Activated T-cell treated with anti-CD3 and anti-CD28 coated beads for 4 hours (primary cell): ENCODE data around the gene PVALEF.

Source experiments
- DNase-seq: peaks from one replicate; pipeline ENCODE4 v3.0.0-alpha.2; 2020

The PVALEF gene

DNA sequence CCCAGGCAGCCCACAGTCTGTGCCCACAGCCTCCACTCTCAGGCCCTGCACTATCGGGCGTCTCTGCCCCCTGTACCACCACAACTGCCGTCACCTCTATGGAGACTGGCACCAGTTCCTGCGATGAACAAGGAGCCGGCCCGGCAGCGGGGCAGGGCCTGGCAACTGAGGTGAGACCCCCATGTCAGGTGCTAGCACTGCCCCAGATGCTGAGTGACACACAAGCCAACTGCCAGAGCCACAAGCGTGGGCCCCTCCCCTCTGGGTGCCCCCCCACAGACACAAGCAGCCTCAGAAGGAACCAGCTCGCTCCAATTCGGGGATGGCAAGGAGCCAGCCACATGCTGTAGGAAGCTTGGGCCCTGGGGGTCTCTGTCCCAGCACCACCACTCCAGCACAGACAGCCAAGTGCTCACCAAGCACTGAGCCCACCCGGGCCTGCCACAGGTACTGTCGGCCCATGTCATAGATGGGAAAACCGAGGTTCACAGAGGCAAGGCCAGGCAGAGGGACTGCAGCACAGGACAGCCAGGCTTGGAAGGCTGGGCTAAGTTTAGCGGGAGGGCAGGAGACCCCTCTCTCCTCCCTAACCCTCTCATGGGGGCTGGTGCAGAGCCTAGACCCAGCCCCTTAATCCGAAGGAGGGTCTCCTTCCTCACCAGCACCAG, 1.5 kb upstream of the PVALEF start:
- no peak for DNase-seq

DNA sequence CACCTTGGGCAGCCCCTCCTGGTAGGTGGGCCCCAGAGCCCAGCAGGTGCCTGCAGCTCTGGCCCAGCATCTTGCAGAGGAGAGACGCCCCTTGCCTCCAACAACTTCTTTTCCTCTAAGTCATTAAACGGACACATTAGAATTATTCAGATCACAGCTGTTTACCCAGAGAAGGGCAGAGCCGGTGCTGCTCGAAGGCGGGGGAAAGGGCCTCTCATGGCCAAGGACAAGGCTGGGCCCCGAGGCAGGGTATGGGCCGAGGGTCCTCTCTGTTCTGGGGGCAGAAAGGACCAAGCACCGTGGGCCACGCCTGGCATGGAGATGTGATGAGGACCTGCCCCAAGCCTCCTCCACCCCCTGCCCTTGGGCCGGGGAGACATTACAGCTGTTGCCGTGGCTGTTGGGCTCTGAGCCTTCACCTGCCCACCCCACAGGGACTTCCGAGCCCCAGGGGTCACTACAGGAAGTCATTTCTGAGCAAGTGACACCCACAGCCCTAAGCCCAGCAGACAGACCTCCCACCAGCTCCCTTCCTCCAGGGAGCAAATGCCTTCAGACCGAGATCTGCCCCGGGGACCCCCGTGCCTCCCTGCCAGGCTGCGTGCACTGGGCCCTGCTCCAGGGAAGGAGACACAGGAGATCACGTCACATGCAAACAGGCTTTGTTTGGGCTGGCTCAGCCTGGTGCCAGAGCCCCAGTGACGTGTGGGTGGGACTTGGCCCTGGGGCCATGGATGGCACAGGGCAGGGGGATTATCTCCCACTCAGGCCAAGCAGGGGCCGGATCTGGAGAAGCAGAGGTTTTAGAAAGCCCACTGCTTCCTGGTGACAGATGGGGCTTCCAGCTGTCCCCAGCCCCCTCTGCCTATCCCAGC, 699 bp upstream of the PVALEF start:
- no peak for DNase-seq

DNA sequence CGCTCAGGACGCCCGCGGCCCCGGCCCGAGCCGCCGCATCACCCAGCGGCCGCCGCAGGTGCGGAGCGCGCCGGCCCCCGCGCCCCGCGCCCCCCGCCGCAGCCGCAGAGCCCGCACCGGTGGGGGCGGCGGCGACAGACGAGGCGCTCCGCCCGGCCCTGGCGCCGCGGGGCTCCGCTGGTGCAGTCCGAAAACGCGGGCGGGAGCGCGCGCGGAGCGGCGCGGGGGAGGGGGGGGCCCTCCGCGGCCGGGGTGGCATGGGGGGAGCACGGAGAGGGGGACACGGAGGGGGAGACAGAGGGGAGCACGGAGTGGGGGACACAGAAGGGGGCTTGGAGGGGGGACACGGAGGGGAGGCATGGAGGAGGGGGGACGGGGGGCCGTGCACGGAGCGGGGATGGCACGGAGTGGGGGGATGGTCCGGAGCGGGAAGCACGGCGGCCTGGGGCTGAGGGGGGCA, 756 bp downstream of the PVALEF start, which contains the start of gene AATK:
TSS of gene AATK (minus strand) at position 189 of the 460 bp plus-strand sequence. CDS start 229 bp downstream, outside the sequence.
- DNase-seq: no peak

DNA sequence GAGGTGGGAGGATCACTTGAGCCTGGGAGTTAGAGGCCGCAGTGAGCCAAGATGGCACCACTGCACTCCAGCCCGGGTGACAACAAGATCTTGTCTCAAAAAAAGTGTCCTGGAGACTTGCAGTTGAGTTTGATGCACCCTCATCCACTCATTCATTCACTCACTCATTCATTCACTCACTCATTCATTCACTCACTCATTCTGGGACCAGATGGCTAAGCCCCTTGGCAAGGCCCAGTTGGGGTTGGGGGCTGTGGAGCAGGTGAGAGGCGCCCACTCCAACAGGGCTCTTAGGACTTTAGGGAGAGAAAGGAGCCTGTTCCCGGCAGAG, 1.9 kb downstream of the PVALEF start:
- no peak for DNase-seq

DNA sequence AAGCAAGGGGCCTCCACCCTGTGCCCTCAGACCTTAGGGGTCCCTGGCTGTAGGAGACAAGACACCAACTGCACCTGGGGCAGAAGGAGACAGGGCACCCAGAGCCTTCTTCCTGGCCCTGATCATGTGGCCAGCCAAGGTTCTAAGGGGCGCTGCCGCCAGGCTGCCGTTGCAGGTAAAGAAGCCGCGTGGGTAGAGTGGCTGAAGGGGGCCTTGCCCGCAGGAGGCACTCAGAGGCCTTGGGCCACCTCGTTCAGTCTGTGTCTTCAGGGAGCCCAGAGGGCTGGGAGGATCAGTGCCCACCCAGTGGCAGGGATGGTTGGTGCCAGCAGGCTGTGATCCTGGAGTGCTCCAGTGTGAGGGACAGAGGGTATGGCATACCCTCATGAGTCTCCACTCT, 2.3 kb downstream of the PVALEF start:
- DNase-seq: no peak

DNA sequence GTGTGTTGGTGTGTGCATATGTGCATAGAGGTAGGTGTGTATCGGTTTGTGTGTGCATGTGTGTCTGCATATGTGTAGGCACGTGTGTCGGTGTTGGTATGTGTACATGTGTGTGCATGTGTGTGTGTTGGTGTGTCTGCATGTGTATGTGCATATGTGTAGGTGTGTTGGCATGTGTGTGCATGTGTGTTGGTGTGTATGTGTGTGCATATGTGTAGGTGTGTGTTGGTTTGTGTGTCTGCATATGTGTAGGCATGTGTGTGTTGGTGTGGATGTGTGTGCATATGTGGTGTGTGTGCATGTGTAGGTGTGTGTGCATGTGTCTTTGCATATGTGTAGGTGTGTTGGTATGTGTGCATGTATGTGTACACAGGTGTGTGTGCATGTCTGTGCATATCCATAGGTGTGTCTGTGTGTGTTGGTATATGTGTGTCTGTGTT, 4.6 kb downstream of the PVALEF start:
- DNase-seq: no peak

DNA sequence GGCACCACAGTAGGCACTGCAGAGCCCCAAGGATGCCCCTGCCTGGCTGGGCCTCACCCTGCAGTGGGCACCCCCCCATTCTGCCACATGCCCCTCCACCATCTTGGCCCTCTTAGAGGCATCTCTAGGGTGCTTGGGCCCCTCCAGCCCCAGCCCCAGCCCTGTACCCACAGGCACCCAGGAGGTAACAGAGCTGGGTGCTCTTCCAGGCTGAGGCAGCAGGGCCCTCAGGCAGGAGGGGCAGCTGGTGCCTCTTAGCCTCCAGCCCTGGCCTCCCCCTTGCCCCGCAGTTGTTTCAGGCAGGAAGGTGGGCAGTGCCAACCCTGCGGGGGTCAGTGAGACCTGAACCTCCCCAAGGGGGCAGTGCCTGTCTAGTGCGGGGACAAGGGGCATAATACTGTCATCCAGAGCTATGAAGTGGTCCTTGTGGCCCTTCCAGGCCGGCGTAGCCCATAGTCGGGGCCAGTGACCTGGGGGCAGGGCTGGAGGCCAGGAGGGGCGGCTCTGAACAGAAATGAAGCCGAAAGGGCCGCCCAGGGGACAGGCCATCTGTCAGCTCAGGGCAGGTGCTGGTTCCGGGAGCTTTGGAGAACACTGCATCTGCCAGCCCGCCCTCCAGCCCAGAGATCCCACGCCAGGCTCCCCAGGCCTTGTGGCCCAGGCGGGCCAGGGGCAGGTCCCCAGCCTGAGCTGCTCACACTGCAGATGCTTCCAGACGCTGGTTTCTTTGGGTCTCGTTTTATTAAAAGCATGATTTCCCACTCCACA, 5.6 kb downstream of the PVALEF start:
- DNase-seq: no peak

DNA sequence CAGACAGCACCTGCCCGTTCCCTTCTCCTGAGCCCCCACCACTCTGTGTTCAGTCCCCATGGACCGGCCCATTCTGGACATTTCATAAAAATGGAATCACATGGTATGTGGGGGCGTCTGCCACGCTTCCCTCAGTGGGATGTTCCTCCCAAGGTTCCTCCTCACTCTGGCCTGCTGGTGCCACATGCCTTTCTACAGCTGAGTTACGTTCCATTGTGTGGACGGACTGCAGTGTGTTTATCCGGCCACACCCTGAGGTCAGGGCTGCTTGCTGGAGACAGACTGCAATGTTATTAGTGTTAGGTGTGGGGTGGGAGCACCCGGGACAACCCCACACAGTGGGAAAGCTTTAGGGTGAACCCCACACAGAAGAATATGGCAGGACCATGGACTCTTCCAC, 6.6 kb downstream of the PVALEF start:
- DNase-seq: no peak

DNA sequence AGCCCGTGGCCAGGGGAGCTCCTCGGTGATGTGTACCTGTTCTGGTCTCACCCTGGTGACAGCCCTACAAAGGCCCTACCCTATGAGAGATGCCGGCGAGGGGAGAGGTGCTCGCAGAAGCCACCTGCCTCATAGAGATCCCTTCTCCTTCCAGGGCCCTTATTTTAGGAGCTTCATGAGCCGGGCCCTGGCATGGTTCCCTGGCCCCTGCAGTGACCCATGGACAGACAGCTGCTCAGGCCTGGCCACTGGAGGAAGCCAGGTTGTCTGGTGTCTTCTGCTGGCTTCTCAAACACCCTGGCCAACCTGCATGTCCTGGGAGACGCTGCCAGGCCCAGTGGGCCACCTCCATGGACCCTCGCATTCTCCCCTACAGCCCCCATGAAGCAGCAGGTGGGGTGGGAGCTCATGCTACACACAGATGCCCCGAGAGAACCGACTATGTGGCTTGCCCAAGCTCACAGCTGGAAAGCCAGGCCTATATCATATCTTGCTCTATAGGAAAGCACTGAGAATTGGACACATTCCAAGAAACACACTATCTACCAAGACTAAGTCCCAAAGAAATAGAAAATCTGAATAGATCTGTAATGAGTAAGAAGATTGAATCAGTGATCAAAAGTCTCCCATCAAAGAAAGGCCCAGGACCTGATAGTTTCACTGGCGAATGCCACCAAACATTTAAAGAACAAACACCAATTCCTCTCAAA, 7.9 kb downstream of the PVALEF start:
- no peak for DNase-seq

DNA sequence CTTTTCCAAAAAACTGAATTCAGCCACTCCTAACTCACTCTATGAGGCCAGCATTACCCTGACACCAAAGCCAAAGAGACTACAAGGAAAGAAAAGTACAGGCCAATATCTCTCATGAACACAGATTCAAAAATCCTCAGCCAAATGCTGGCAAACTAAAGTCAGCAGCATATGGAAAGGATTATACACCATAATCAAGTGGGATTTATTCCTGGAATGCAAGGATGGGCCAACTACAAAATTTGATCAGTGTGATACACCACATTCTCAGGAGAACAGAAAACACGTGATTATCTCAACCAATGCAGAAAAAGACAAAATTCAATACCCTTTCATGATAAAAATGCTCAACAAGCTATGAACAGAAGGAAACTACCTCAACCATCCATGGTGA, 8.5 kb downstream of the PVALEF start:
- DNase-seq: no peak

DNA sequence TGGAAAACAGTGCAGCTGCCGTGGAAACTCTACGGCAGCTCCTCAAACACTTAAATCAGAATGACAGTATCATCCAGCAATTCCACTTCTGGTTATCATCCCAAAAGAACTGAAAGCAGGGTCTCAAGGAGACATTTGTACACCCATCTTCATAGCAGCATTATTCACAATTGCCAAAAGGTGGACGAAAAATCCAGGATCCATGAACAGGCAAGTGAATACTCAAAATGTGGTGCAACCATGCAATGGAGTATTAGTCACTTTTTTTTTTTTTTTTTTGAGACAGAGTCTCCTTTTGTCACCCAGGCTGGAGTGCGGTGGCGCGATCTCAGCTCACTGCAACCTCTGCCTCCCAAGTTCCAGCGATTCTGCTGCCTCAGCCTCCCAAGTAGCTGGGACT, 11.4 kb downstream of the PVALEF start:
- DNase-seq: no peak

DNA sequence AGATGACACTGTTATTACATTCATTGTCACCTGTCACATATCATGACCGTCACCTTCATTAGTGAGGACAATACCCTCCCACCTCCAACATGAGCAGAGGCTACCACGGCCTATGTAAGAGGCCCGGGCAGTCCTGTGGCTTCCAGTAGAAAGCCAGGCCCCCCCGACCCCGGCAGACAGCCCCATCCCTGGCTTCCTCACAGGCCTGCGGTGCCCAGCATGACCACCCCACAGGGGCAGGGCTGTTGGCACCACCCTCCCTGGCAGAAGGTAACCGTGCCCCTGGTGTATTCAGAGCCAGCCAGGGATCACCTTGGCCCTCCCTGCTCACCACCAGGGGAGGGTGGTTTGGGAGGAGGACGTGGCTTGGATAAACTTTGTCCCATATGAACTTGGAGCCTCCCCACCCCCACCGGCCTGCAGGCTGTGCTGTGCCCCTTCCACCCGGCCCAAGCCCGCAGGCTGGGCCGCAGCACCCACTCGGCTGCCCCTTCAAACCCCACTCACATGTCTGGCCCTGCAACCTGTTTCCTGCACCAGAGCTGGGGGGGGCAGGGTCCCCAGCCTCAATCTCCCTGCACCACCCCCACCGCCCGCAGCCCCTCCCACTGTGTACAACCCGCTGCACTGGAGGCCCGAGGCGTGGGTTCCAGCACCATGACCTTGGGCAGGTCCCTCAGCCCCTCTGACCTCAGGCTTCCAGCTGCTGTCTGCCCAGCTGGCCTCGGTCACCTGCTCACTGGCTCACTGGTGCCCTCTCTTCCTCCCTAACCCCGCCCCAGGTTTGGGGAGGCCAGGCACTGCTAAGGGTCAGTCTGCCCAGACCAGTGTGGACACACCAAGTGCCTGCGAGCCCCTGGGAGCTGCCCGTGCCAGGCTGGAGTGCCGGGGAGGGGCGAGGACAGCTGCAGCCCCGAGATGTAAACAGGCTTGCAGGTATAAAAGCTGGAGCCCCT, 13.1 kb downstream of the PVALEF start:
- no peak for DNase-seq

DNA sequence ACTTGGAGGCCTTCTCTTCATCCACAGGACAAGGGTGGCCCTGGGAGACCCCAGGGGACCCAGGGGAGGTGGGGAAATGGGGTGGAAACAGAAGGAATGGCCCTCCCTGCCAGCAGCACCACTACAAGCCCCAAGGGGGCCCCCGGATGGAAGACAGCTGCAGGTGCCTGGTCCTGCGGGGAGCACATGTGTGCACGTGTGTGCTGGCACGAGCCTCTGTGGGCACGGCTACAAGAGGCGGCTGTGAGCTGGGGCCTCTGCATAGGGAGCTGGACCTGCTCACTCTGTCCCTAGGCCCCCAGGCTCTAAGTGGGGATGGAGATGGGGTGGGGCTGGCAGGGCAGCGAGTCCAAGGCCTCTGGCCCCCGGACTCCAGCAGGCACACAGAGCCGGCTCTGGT, 13.9 kb downstream of the PVALEF start:
- no peak for DNase-seq

DNA sequence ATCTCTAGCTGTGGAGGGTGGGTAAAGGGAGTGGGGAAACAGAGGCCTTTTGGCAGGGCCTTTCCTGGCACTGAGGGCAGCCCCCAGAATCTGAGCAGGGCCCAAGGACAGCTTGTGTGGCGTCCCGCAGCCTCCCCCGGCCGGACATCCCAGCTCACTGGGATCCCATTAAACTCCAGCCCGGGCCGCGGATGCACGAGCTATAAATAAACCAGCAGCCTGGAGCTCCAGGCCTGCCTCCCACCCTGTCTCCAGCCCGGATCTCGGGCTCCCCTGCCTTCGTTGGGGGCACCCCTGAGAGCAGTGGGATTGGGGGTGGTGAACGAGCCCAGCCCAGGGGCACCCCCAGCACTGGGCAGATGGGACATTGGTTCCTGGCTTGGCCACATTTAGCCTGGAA, 14.6 kb downstream of the PVALEF start:
- DNase-seq: no peak

DNA sequence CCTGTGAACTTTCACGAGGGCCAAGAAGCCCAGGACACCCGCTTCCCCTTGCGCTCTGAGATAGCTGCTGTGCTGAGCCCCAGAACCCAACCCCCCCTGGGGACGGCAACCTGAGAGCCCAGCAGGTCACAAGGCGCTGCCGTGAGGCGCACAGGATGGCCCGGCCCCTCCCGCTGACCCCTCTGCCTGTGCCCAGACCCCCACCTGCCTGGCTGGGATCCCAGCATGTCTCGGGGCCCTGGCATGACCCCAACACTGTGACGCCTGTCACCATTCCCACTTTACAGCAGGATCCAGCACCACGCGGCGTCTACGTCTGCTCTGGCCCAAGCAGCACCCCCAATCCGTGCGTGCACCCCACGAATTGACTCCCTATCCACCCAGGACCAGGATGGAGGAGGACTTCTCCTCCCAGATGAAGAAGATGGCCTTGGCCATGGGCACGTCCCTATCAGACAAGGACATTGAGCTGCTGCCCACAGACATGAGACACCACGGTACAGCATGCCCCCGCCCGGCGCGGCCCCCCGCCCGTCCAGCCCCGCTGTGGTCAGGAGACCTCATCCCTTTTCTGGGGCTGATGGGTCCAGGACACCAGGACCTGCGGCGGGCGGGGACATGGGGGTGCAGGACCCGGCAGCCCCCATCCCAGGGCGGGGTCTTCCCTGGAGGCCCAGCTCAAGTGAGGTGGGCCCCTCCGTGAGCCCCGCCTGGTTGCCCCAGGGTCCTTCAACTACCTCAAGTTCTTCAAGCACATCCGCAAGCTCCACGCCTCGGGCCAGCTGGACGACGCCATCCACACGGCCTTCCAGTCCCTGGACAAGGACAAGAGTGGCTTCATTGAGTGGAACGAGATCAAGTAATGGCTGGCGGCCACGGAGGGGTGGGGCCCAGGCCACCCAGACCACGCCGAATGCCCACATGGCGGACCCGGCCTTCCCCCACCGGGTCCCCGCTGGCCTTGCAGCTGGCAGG, 15.8 kb downstream of the PVALEF start:
- DNase-seq: no peak

DNA sequence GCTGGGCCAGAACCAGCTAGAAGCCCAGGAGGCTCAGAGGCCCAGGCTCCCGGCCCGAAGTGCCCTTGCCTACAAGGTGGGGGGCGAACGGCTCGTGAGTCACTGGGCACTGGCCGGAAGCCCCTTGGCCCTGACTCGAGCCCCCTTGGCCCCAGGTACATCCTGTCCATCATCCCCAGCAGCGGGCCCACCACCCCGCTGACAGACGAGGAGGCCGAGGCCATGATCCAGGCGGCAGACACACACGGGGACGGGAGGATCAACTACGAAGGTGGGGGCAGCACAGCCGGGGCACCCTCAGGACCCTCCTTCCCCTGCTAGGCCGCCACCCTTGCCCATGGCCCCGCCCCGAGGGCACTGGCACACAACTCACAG, 16.5 kb downstream of the PVALEF start:
- no peak for DNase-seq

DNA sequence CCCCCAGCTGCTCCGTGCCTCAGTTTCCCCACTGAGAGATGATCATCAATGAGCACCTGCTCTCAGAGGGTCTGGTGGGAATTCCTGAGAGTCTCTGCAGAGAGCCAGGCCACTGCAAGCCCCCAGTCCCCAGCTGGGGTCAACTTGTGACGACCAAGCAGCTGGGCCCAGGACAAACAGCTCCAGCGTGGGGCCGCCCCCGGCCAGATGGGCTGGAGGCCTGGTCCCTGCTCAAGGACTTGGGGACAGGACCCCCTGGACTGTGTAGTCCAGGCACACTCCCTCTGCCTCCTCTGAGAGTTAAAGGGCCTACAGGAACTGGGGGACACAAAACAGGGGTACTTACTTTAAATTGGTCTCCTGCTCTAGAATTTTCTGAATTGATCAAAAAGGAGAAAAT, 17.3 kb downstream of the PVALEF start:
- DNase-seq: no peak

DNA sequence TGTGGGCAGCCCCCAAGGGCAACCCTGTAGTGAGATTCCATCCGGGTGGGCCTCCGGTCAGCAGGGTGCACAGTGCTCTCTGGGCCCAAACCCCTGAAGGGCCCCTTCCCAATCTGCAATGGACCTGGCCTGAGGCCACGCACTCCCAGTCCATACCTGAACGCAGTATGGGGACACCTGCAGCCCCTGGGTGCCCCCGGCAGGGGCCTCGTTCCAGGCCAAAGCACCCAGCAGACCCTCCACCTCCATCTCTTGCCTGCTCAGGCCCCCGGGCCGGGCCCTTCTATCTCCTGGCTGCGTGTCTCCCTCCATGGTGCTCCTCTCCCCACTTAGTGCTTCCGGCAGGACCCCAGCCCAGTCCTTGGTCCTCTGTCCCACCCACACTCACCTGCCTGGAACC, 18.0 kb downstream of the PVALEF start:
- DNase-seq: no peak

DNA sequence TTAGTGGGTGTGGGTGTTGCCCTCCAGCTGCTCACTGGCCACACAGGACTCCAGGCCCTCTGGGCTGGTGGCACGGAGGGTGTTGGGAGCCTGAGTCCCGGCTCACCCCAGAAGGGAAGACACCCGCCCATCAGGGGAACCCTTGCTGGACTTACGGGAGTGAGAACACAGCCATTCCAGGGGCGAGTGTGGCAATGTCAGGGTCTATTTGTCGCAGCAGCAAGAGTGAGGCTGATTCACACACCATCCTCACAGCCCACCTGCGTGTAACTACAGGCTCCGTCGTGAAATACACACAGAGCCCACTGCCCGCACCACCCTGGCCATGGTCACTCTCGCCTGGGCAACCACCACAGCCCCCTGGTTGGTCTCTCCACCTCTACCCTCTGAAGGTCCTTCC, 18.5 kb downstream of the PVALEF start:
- no peak for DNase-seq

DNA sequence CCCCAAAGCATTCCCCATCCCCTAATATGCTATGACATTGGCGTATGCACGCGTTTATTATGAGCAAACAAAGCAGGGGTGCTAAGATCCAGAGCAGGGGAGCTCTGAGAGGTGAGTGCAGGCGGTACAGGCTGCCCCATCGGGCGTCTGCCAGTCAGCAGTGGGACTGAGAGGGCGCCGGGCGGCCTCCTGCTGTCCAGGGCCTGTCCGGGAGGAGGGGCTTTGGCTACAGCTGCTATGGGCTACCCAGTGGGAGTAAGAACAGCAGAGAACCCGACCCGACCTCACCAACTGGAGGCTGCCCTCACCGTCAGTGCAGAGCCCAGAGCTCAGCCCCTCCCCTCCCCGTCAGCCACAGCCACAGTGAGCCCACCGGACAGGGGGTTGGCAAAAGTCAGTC, 19.2 kb downstream of the PVALEF start:
- DNase-seq: no peak

DNA sequence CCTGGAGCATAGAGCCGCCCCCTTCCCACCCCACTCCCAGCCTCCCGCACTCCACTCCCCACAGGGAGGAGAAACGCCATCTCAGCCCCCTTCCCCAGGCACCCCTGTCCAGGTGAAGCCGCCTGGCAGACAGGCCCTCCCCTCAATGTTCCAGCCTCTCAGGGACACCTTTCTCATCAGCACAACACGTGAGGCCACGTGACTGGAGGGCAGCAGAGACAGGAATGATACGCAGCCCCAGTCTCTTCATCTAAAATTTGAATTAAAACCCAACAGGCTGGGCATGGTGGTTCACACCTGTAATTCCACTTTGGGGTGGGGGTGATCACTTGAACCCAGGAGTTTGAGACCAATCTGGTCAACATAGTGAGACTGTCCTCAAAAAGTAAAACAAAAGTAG, 20.9 kb downstream of the PVALEF start:
- no peak for DNase-seq
